ENCODE results near the gene GHRHR. TPM values are rescaled to one million over a fixed set of nuclear protein-coding genes. Genes with fewer than 3 reads are reported as not detected.

Gene GHRHR
- total and polyA plus RNA-seq, 2 of the 4 experiments (the other 2 are of a cell fraction): not detected

- no peak overlapping the region for H2BK5ac ChIP-seq (ENCODE audit: low read depth, low read length, poor library complexity, severe bottlenecking)
- no peak overlapping the region for H3K9ac ChIP-seq (ENCODE audit: low read depth, low read length)
- no peak overlapping the region for H4K8ac ChIP-seq (ENCODE audit: low read depth in 2 of 2, low read length in 2 of 2)
- H3K36me3 ChIP-seq (ENCODE audit: control insufficient read depth, insufficient read depth, low read length): no peaks in the 10 kb centered on the region
- H3K27me3 ChIP-seq (ENCODE audit: control insufficient read depth, insufficient read depth, low read length): peaks cover 21% of the 10 kb centered on the region
- H2BK15ac ChIP-seq (ENCODE audit: low read depth, low read length): no peak overlapping the region
- WGBS, 2 experiments (ENCODE audit: extremely low coverage in 2 of 2, insufficient read length in 1 of 2): 100% methylated on average over 1 of the region's 6 CpGs; no CpG with 5 or more reads in 1 of the 2 experiments
- no peaks in the 10 kb centered on the region for H3K79me1 ChIP-seq (ENCODE audit: low read depth in 1 of 2, low read length in 2 of 2)
- no peak overlapping the region for H3K4me2 ChIP-seq (ENCODE audit: low read depth, low read length)
- intact Hi-C loops (cut with micrococcal nuclease) (no loop called here), in situ Hi-C loops (cut with MboI; ENCODE audit: low sequenced_read_pairs) (no loop called here), dilution Hi-C loops (cut with HindIII; ENCODE audit: low sequenced_read_pairs, unreplicated experiment) (no loop called here)
- no peak for DNase-seq
- H3K4me1 ChIP-seq (ENCODE audit: control insufficient read depth, insufficient read depth, low read length): no peaks in the 10 kb centered on the region
- no peak overlapping the region for H3K18ac ChIP-seq (ENCODE audit: low read depth, low read length)
- H2AK9ac ChIP-seq (replicated peaks; ENCODE audit: low read depth, low read length, poor library complexity): no peak overlapping the region
- H2AK5ac ChIP-seq (ENCODE audit: low read depth, low read length): no peak overlapping the region
- no peak overlapping the region for H2BK120ac ChIP-seq (ENCODE audit: low read depth, low read length)
- no peaks in the 10 kb centered on the region for H4K20me1 ChIP-seq (ENCODE audit: insufficient read depth, low read length)
- H3K23ac ChIP-seq (ENCODE audit: low read depth, low read length): no peak overlapping the region
- TF ChIP-seq SMC3 (IDR thresholded peaks at IDR 0.05; ENCODE audit: low read depth, low read length) (no peak), CHD1 (IDR thresholded peaks at IDR 0.05; ENCODE audit: low read depth, low read length) (no peak), NFE2L2 (IDR thresholded peaks at IDR 0.05; ENCODE audit: low read depth, low read length) (no peak), FOS (IDR thresholded peaks at IDR 0.05; ENCODE audit: low read depth, low read length) (no peak), MAZ (IDR thresholded peaks at IDR 0.05; ENCODE audit: borderline replicate concordance, low read depth, low read length) (no peak), BHLHE40 (IDR thresholded peaks at IDR 0.05; ENCODE audit: low read depth, low read length) (no peak), MAFK (IDR thresholded peaks at IDR 0.05; ENCODE audit: low read depth, low read length) (no peak), RCOR1 (IDR thresholded peaks at IDR 0.05; ENCODE audit: insufficient replicate concordance, low read length) (no peak), RFX5 (IDR thresholded peaks at IDR 0.05; ENCODE audit: low read depth, low read length) (no peak)
- H3K9me3 ChIP-seq (ENCODE audit: control insufficient read depth, insufficient read depth, low read length): no peaks in the 10 kb centered on the region
- H4K5ac ChIP-seq (ENCODE audit: low read depth, low read length): no peak overlapping the region
- H4K91ac ChIP-seq (ENCODE audit: insufficient read depth, low read depth, low read length): no peak overlapping the region
- H3K4ac ChIP-seq (ENCODE audit: low read depth, low read length): no peak overlapping the region
- no peak overlapping the region for H3K4me3 ChIP-seq (ENCODE audit: insufficient read depth, low read depth, low read length)
- CTCF ChIA-PET: no interaction called here
- POLR2A ChIA-PET (ENCODE audit: unreplicated experiment): no interaction called here
- no peak overlapping the region for H2AFZ ChIP-seq (replicated peaks; ENCODE audit: low read length, poor library complexity)
- H3K27ac ChIP-seq (ENCODE audit: insufficient read depth, low read length): no peak overlapping the region
- no peak for ATAC-seq (ENCODE audit: low read depth)
- no peak overlapping the region for H2BK20ac ChIP-seq (ENCODE audit: low read depth, low read length)
- no peaks in the 10 kb centered on the region for H3K9me1 ChIP-seq (ENCODE audit: insufficient read depth, low read length)
- BruUV-seq (replicated peaks): no TSS peak
- no peak overlapping the region for H3K14ac ChIP-seq (replicated peaks; ENCODE audit: low read depth, low read length)
- no peak overlapping the region for H3K56ac ChIP-seq (ENCODE audit: extremely low read depth, insufficient read depth, low read length)
Observed at GRCh38 chr7:31003721-31004120, 40.0 kb downstream of the GHRHR start.
